CD4-positive, alpha-beta T cell treated with Interleukin-2 at 100 ng/mL for 4 hours (primary cell): ENCODE results near the gene FBXL16.
"Not testable (repeated sequence)": the region's sequence is repeated elsewhere in the genome, so short reads cannot be mapped to it uniquely, and the experiment has no call there.

Experiments used
- DNase-seq: peaks from one replicate; pipeline ENCODE4 v3.0.0-alpha.2; 2020; ENCODE audit warnings: low spot score

The FBXL16 gene

GRCh38 chr16:705431-706188 is at the start of gene FBXL16:
Gene FBXL16 (minus strand): TSS chr16:705801. CDS start chr16:697405, 8,396 bp downstream.
- no peak for DNase-seq

- DNase-seq: no peak
These were observed 49.1 kb upstream of the FBXL16 start for GRCh38 chr16:754656-755055.

GRCh38 chr16:754121-754607 is 48.6 kb upstream of the FBXL16 start:
- not testable (repeated sequence) for DNase-seq

GRCh38 chr16:752007-752312 is 46.4 kb upstream of the FBXL16 start:
- DNase-seq: no peak

GRCh38 chr16:751152-752006 is 45.8 kb upstream of the FBXL16 start:
- no peak for DNase-seq

- no peak for DNase-seq
These were observed 44.9 kb upstream of the FBXL16 start for GRCh38 chr16:750485-750884.

- DNase-seq: no peak
These were observed 43.4 kb upstream of the FBXL16 start for GRCh38 chr16:749010-749409.

- no peak for DNase-seq
These were observed 42.6 kb upstream of the FBXL16 start for GRCh38 chr16:747978-748746.

GRCh38 chr16:746637-747036 is 41.0 kb upstream of the FBXL16 start:
- no peak for DNase-seq

GRCh38 chr16:745739-746138 is 40.1 kb upstream of the FBXL16 start:
- no peak for DNase-seq

- DNase-seq: no peak
These were observed 38.3 kb upstream of the FBXL16 start for GRCh38 chr16:743794-744500.

- DNase-seq: not testable (repeated sequence)
These were observed 37.3 kb upstream of the FBXL16 start for GRCh38 chr16:742894-743293.

- no peak for DNase-seq
These were observed 36.5 kb upstream of the FBXL16 start for GRCh38 chr16:741986-742629.

GRCh38 chr16:740764-741505 is 35.3 kb upstream of the FBXL16 start, which contains the start of gene CIAO3:
Gene CIAO3 (minus strand): TSS chr16:740997. CDS start chr16:740985, 12 bp downstream.
- peak; percentile 92 for DNase-seq

- no peak for DNase-seq
These were observed 34.8 kb upstream of the FBXL16 start for GRCh38 chr16:740459-740763.

GRCh38 chr16:739560-740458 is 34.2 kb upstream of the FBXL16 start:
- DNase-seq: no peak

GRCh38 chr16:736936-737481 is 31.4 kb upstream of the FBXL16 start:
- DNase-seq: no peak

GRCh38 chr16:735982-736453 is 30.4 kb upstream of the FBXL16 start:
- DNase-seq: no peak
